ENCODE results near the gene GCN1. TPM values are rescaled to one million over a fixed set of nuclear protein-coding genes. Genes with fewer than 3 reads are reported as not detected.

GCN1 gene
- total and polyA plus RNA-seq, 10 of the 15 experiments (the other 5 are each of a cell fraction or from before 2014, with no cell fraction given), result 10.8 to 150 (median 58.3) TPM

GRCh38 chr12:120227233-120228040 lies 32.9 kb upstream of the GCN1 start:
- Histone ChIP-seq H3K27ac (ENCODE audit: control insufficient read depth, insufficient read depth) (no peak overlapping the region), H3K36me3 (ENCODE audit: control insufficient read depth in 2 of 2, insufficient read depth in 2 of 2, low read length in 1 of 2) (no peaks in the 10 kb centered on the region), H3K9me3 (replicated peaks; ENCODE audit: control insufficient read depth, insufficient read depth, low read length) (no peaks in the 10 kb centered on the region), H4K20me1 (ENCODE audit: control insufficient read depth, insufficient read depth) (no peaks in the 10 kb centered on the region), H3K79me2 (ENCODE audit: control insufficient read depth, insufficient read depth, low read length) (no peaks in the 10 kb centered on the region), H3K27me3 (replicated peaks in 1 of 2; ENCODE audit: control insufficient read depth in 2 of 2, insufficient read depth in 2 of 2, low read length in 1 of 2) (no peaks in the 10 kb centered on the region), H3K9ac (ENCODE audit: control insufficient read depth, insufficient read depth, low read length) (no peak overlapping the region), H3K4me1 (ENCODE audit: control insufficient read depth, insufficient read depth, low read length) (peaks cover 32% of the 10 kb centered on the region), H3K4me2 (ENCODE audit: control insufficient read depth, insufficient read depth) (no peak overlapping the region), H2AFZ (ENCODE audit: control insufficient read depth, low read depth, low read length) (no peak overlapping the region), H3K4me3 (no peak overlapping the region)
- ChIA-PET CTCF (interaction anchor here (0.6 to 9.3 kb wide), 46 partner anchors 8 to 1425 kb away, joined by 3 to 287 read pairs (median 5); partner anchors contain the start of genes PXN, RNU4-1, RNU4-2 and RPLP0), SMC1A (ENCODE audit: uncharacterized antibody, unreplicated experiment) (interaction anchor here (0.8 to 8.5 kb wide), 23 partner anchors 8 to 211 kb away, joined by 3 to 152 read pairs (median 6); partner anchors contain the start of genes COX6A1, PXN, RNU4-1 and RNU4-2), POLR2A (interaction anchor here (0.5 to 3.4 kb wide), 9 partner anchors 11 to 206 kb away, joined by 3 to 17 read pairs (median 5); partner anchors contain the start of genes PXN, RNU4-1, RNU4-2 and SIRT4), RAD21 (ENCODE audit: unreplicated experiment) (interaction anchor here (0.6 to 7.5 kb wide), 34 partner anchors 7 to 238 kb away, joined by 3 to 170 read pairs (median 4); partner anchors contain the start of genes BICDL1, PXN, RAB35 and RNU4-1)
- ATAC-seq (no peak), DNase-seq (ENCODE audit: low read depth, low spot score) (no peak), FAIRE-seq (no peak)
- intact Hi-C loops (cut with micrococcal nuclease; ENCODE audit: unreplicated experiment), result loop anchor here (1.0 kb wide), 2 partner anchors 38 to 64 kb away; partner anchors contain the start of genes PXN and RNU4-2
- in situ Hi-C loops (cut with MboI), result loop anchor here (10.0 kb wide), 1 partner anchor 47 kb away; no protein-coding TSS in a partner anchor
- TF ChIP-seq CREM (IDR thresholded peaks at IDR 0.05; ENCODE audit: low read depth) (no peak), NFYB (IDR thresholded peaks at IDR 0.05; ENCODE audit: insufficient read depth, low read depth, low read length) (no peak), ZNF622 (IDR thresholded peaks at IDR 0.05) (no peak), SMC3 (IDR thresholded peaks at IDR 0.05; ENCODE audit: borderline replicate concordance, low read length) (no peak)
- 80% methylated on average over 8 of the region's 8 CpGs for WGBS (ENCODE audit: insufficient coverage, insufficient replicate concordance, low lambda C conversion rate, missing lambda C conversion rate)
- BruUV-seq (replicated peaks), result no TSS peak
